ENCODE data around the gene PPP1R15B.

DNA sequence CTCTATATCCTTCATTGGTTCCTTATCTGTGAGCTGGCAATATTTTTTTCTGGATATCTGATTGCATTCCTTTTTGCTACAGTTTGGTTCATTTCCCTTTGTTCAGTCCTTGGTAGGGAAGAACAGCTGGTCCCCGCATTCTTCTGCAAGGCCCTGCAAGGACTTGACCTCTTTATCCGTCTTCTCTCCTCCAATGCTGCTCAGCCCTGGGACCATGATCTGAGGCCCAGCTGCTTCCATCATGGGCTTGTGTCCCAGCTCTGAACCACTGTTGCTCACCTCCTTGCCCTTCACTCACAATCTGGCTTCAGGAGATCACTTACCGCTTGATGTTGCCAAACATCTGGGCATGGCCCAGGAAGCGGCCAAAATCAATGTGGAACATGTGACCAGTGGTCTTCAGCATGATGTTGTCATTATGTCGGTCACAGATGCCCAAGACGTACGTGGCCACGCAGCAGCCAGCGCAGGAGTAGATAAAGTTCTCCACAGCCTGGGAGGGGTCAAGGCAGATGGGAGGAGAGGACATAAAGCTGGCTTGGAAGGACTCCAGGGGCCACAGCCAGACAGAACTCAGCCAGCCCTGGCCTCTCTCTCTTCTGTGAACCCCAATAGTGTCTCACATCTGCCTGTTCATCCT lies 22.6 kb upstream of the PPP1R15B start:
- no peak for TF ChIP-seq POLR2A (IDR thresholded peaks at IDR 0.05)
- TF ChIP-seq, protein P1, sequence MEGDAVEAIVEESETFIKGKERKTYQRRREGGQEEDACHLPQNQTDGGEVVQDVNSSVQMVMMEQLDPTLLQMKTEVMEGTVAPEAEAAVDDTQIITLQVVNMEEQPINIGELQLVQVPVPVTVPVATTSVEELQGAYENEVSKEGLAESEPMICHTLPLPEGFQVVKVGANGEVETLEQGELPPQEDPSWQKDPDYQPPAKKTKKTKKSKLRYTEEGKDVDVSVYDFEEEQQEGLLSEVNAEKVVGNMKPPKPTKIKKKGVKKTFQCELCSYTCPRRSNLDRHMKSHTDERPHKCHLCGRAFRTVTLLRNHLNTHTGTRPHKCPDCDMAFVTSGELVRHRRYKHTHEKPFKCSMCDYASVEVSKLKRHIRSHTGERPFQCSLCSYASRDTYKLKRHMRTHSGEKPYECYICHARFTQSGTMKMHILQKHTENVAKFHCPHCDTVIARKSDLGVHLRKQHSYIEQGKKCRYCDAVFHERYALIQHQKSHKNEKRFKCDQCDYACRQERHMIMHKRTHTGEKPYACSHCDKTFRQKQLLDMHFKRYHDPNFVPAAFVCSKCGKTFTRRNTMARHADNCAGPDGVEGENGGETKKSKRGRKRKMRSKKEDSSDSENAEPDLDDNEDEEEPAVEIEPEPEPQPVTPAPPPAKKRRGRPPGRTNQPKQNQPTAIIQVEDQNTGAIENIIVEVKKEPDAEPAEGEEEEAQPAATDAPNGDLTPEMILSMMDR (IDR thresholded peaks at IDR 0.05): no peak

Data from gastroesophageal sphincter (tissue), 3 donors.